Fibroblast of mammary gland (primary cell): ENCODE measurements around the gene BPTF.

Source experiments
- DNase-seq: peaks from one replicate; pipeline ENCODE4 v3.0.0-alpha.2; 2010; ENCODE audit warnings: low read depth
- H3K4me3 ChIP-seq: 2 replicates; pipeline ENCODE4 v1.5.1; 2011; ENCODE audit warnings: low read depth, mild to moderate bottlenecking, low read length, moderate library complexity; ENCODE audit not compliant: control insufficient read depth
- CTCF ChIP-seq: conservative IDR thresholded peaks from 2 replicates; pipeline ENCODE4 v1.5.1; 2011; ENCODE audit warnings: low read depth, low read length, inconsistent platforms; ENCODE audit not compliant: control insufficient read depth, insufficient read depth

BPTF gene

GRCh38 chr17:67998466-67998865 lies 173.2 kb downstream of the BPTF start:
- TF ChIP-seq CTCF: no peak
- H3K4me3 ChIP-seq: no peak overlapping the region
- no peak for DNase-seq

GRCh38 chr17:67999291-67999911 lies 174.1 kb downstream of the BPTF start:
- peak; percentile 12 for DNase-seq
- TF ChIP-seq CTCF: no peak
- no peak overlapping the region for H3K4me3 ChIP-seq

GRCh38 chr17:68004201-68004600 lies 178.9 kb downstream of the BPTF start:
- no peak for DNase-seq
- TF ChIP-seq CTCF: no peak
- no peak overlapping the region for H3K4me3 ChIP-seq

DNA sequence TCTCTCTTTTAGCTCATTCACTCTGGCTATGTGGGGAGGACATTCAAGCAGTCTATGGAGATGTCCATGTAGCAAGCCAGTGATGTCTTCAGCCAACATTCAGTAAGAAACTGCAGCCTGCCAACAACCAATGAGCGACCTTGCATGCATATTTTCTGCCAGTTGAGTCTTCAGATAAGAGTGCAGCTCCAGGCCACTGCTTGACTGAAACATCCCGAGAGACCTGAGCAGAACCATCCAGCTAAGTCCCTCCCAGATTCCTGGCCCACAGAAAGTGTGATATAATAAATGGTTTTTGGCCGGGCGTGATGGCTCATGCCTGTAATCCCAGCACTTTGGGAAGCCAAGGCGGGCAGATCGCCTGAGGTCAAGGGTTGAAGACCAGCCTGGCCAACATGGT lies 181.5 kb downstream of the BPTF start:
- peak; percentile 4 for DNase-seq
- TF ChIP-seq CTCF: no peak
- no peak overlapping the region for H3K4me3 ChIP-seq

GRCh38 chr17:68011199-68011665 lies 185.9 kb downstream of the BPTF start:
- TF ChIP-seq CTCF: peak; percentile 68
- H3K4me3 ChIP-seq: peak overlapping the region; percentile 12
- peak; percentile 40 for DNase-seq

DNA sequence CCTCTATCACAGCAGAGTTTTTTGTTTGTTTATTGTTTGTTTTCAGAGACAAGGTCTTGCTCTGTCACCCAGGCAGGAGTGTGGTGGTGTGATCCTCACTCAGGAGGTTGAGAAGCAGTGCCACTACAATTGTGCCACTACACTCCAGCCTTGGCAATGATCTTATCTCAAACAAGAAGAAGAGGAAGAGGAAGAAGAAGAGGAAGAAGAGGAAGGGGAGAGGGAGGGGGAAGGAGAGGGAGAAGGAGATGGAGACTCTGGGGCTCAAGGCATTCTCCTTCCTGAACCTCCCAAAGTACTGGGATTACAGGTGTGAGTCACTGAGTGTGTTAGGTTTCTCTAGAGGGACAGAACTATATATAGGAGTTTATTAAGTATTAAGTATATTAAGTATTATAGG lies 188.1 kb downstream of the BPTF start:
- H3K4me3 ChIP-seq: no peak overlapping the region
- no peak for DNase-seq
- no peak for TF ChIP-seq CTCF
